Natural killer cell (primary cell): Measurements from ENCODE around the gene EPYC. TPM values are rescaled to one million over a fixed set of nuclear protein-coding genes. Genes with fewer than 3 reads are reported as not detected.

Source experiments
- ATAC-seq, 3 donors: fragments of 150-1000 bp in 2 of 3; fragments of 200-7000 bp in 1 of 3; cut with Tn5 transposase; 1 replicate in 1 of 3; 2 replicates in 2 of 3; pipeline ENCODE4 v1.10.0; 2021; ENCODE audit warnings: mild to moderate bottlenecking in 2 of 3, moderate library complexity in 2 of 3
- DNase-seq, 2 donors: peaks; one replicate each; pipeline versions ENCODE4 v3.0.0 to v3.0.0-alpha.2; 2013 to 2021; ENCODE audit warnings: mixed read lengths in 1 of 2
- H3K27ac ChIP-seq: one replicate; pipeline ENCODE4 v1.5.1; 2013; ENCODE audit warnings: mild to moderate bottlenecking, low read length
- H3K27me3 ChIP-seq: one replicate; pipeline ENCODE4 v1.6.1; 2013; ENCODE audit warnings: low read length; ENCODE audit not compliant: control insufficient read depth, insufficient read depth
- H3K36me3 ChIP-seq: one replicate; pipeline ENCODE4 v1.6.1; 2013; ENCODE audit warnings: low read length; ENCODE audit not compliant: control insufficient read depth, insufficient read depth
- H3K4me1 ChIP-seq: one replicate; pipeline ENCODE4 v1.6.1; 2013; ENCODE audit warnings: low read length; ENCODE audit not compliant: control insufficient read depth, insufficient read depth
- H3K4me3 ChIP-seq: one replicate; pipeline ENCODE4 v1.5.1; 2013; ENCODE audit warnings: low read length
- H3K9me3 ChIP-seq: one replicate; pipeline ENCODE4 v1.6.1; 2013; ENCODE audit warnings: low read length; ENCODE audit not compliant: control insufficient read depth, insufficient read depth
- H3K27ac Mint-ChIP-seq, 2 donors: one replicate each; pipeline ENCODE4 v1.8.0; 2022; ENCODE audit warnings: mild to moderate bottlenecking in 2 of 2, mixed read lengths in 2 of 2, moderate library complexity in 1 of 2
- H3K27me3 Mint-ChIP-seq, 2 donors: one replicate each; pipeline ENCODE4 v1.8.0; 2022; ENCODE audit warnings: low read depth in 2 of 2, mixed read lengths in 2 of 2
- H3K36me3 Mint-ChIP-seq: one replicate; pipeline ENCODE4 v1.8.0; 2022; ENCODE audit warnings: mixed read lengths
- H3K4me1 Mint-ChIP-seq, 2 donors: one replicate each; pipeline ENCODE4 v1.8.0; 2022; ENCODE audit warnings: mixed read lengths in 2 of 2
- H3K4me3 Mint-ChIP-seq: one replicate; pipeline ENCODE4 v1.8.0; 2022; ENCODE audit warnings: mild to moderate bottlenecking, moderate library complexity, mixed read lengths
- H3K9me3 Mint-ChIP-seq, 2 donors: one replicate each; pipeline ENCODE4 v1.8.0; 2022; ENCODE audit warnings: mixed read lengths in 2 of 2
- CTCF ChIP-seq: fragments of 200-600 bp; IDR thresholded peaks from one replicate; pipeline ENCODE4 v1.8.0; 2022; ENCODE audit warnings: antibody characterized with exemption
- WGBS: methylation state at CpG from one replicate; pipeline ENCODE4 v1.1.7; 2013; ENCODE audit warnings: missing lambda C conversion rate; ENCODE audit not compliant: insufficient coverage; 5-methylcytosine and 5-hydroxymethylcytosine counted together
- intact Hi-C: fragments of 100-400 bp; cut with micrococcal nuclease; formaldehyde crosslinking; loops from one replicate; pipeline ENCODE4 v1.14.2; 2022
- total RNA-seq, 4 donors: library from RNA; stranded (reverse); fragments of 120-200 nt in 1 of 4; gene quantifications; one replicate each; pipeline versions ENCODE4 v1.2.3 to v1.2.4, GENCODE V29; 2013 to 2022

The EPYC gene
- total RNA-seq, 3 donors from 2014 or later (not counting 1 experiment from before 2014, with no cell fraction given) = not detected

GRCh38 chr12:90945070-90945649 is 59.6 kb downstream of the EPYC start:
- H3K27me3 ChIP-seq = no peaks in the 10 kb centered on the region
- intact Hi-C loops = no loop called here
- peak in 1 of 2 donors; percentile 18 for DNase-seq
- peak in 1 of 3 donors; percentile 41 for ATAC-seq
- H3K27ac ChIP-seq = no peak overlapping the region
- WGBS = no CpG with 5 or more reads among the region's 1 CpG
- Mint-ChIP-seq H3K27ac (no peak overlapping the region), H3K9me3 (no peaks in the 10 kb centered on the region), H3K36me3 (no peaks in the 10 kb centered on the region), H3K4me1 (no peaks in the 10 kb centered on the region), H3K4me3 (no peak overlapping the region), H3K27me3 (peaks cover 0 to 3% of the 10 kb centered on the region in 2 donors)
- H3K4me3 ChIP-seq = no peak overlapping the region
- no peaks in the 10 kb centered on the region for H3K9me3 ChIP-seq
- no peaks in the 10 kb centered on the region for H3K4me1 ChIP-seq
- TF ChIP-seq CTCF = peak; percentile 37
- no peaks in the 10 kb centered on the region for H3K36me3 ChIP-seq

GRCh38 chr12:90943255-90943654 is 61.5 kb downstream of the EPYC start:
- Histone ChIP-seq H3K4me1 (no peaks in the 10 kb centered on the region), H3K27me3 (no peaks in the 10 kb centered on the region), H3K36me3 (no peaks in the 10 kb centered on the region), H3K9me3 (no peaks in the 10 kb centered on the region), H3K27ac (no peak overlapping the region), H3K4me3 (no peak overlapping the region)
- intact Hi-C loops = no loop called here
- no peak for DNase-seq
- TF ChIP-seq CTCF = no peak
- 100% methylated on average over 1 of the region's 1 CpG for WGBS
- Mint-ChIP-seq H3K9me3 (no peaks in the 10 kb centered on the region), H3K4me3 (no peak overlapping the region), H3K27me3 (no peaks in the 10 kb centered on the region), H3K36me3 (no peaks in the 10 kb centered on the region), H3K4me1 (no peaks in the 10 kb centered on the region), H3K27ac (no peak overlapping the region)
- no peak for ATAC-seq

- no peak overlapping the region for H3K27ac ChIP-seq
- ATAC-seq (peak in 1 of 3 donors; percentile 44), DNase-seq (peak in 1 of 2 donors; percentile 25)
- 78% methylated on average over 3 of the region's 3 CpGs for WGBS
- H3K27me3 Mint-ChIP-seq = no peaks in the 10 kb centered on the region
- H3K4me1 ChIP-seq = no peaks in the 10 kb centered on the region
- H3K9me3 Mint-ChIP-seq = no peaks in the 10 kb centered on the region
- no peaks in the 10 kb centered on the region for H3K9me3 ChIP-seq
- peak; percentile 16 for TF ChIP-seq CTCF
- H3K27ac Mint-ChIP-seq = no peak overlapping the region
- H3K36me3 ChIP-seq = no peaks in the 10 kb centered on the region
- no peaks in the 10 kb centered on the region for H3K36me3 Mint-ChIP-seq
- intact Hi-C loops = no loop called here
- H3K4me3 Mint-ChIP-seq = no peak overlapping the region
- H3K27me3 ChIP-seq = no peaks in the 10 kb centered on the region
- H3K4me1 Mint-ChIP-seq = no peaks in the 10 kb centered on the region
- no peak overlapping the region for H3K4me3 ChIP-seq
These were observed 63.8 kb downstream of the EPYC start for GRCh38 chr12:90940872-90941499.

- ATAC-seq = no peak
- 93% methylated on average over 1 of the region's 1 CpG for WGBS
- TF ChIP-seq CTCF = no peak
- Mint-ChIP-seq H3K9me3 (no peaks in the 10 kb centered on the region), H3K27ac (no peak overlapping the region), H3K36me3 (no peaks in the 10 kb centered on the region), H3K4me1 (no peaks in the 10 kb centered on the region), H3K4me3 (no peak overlapping the region), H3K27me3 (no peaks in the 10 kb centered on the region)
- intact Hi-C loops = no loop called here
- no peaks in the 10 kb centered on the region for H3K4me1 ChIP-seq
- no peak overlapping the region for H3K4me3 ChIP-seq
- H3K36me3 ChIP-seq = no peaks in the 10 kb centered on the region
- no peaks in the 10 kb centered on the region for H3K9me3 ChIP-seq
- no peak for DNase-seq
- no peaks in the 10 kb centered on the region for H3K27me3 ChIP-seq
- H3K27ac ChIP-seq = no peak overlapping the region
These were observed 65.4 kb downstream of the EPYC start for GRCh38 chr12:90939382-90939781.
